Fibroblast of pulmonary artery (primary cell): ENCODE data around the gene TYRO3.
"Not testable (repeated sequence)": the region's sequence is repeated elsewhere in the genome, so short reads cannot be mapped to it uniquely, and the experiment has no call there.

Experiments used
- DNase-seq: peaks from one replicate; pipeline ENCODE4 v3.0.0-alpha.2; 2010; ENCODE audit warnings: low read depth
- H3K4me3 ChIP-seq: replicated peaks from 2 replicates; pipeline ENCODE4 v1.5.1; 2011; ENCODE audit warnings: low read depth, mild to moderate bottlenecking, control low read depth, low read length, moderate library complexity
- CTCF ChIP-seq: IDR thresholded peaks from 2 replicates; pipeline ENCODE4 v1.5.1; 2011; ENCODE audit warnings: mild to moderate bottlenecking, control low read depth, low read length, inconsistent platforms; ENCODE audit errors: missing control alignments

Gene TYRO3

GRCh38 chr15:41565702-41566101 lies 6.7 kb downstream of the TYRO3 start:
- DNase-seq = no peak
- no peak for TF ChIP-seq CTCF

GRCh38 chr15:41566121-41566885 lies 7.3 kb downstream of the TYRO3 start:
- no peak for TF ChIP-seq CTCF
- DNase-seq = peak; percentile 42
- no peak overlapping the region for H3K4me3 ChIP-seq

More at GRCh38 chr15:41565702-41566101, 6.7 kb downstream of the TYRO3 start:
- no peak overlapping the region for H3K4me3 ChIP-seq

- no peak for TF ChIP-seq CTCF
- H3K4me3 ChIP-seq = no peak overlapping the region
- no peak for DNase-seq
Measured at GRCh38 chr15:41567261-41567660, 8.2 kb downstream of the TYRO3 start.

GRCh38 chr15:41567862-41568261 lies 8.8 kb downstream of the TYRO3 start:
- no peak for TF ChIP-seq CTCF
- DNase-seq = no peak
- H3K4me3 ChIP-seq = no peak overlapping the region

- H3K4me3 ChIP-seq = no peak overlapping the region
- TF ChIP-seq CTCF = no peak
- peak; percentile 89 for DNase-seq
Measured at GRCh38 chr15:41568350-41569017, 9.5 kb downstream of the TYRO3 start.

GRCh38 chr15:41569232-41569631 lies 10.2 kb downstream of the TYRO3 start:
- H3K4me3 ChIP-seq, DNase-seq: not testable (repeated sequence)

- no peak overlapping the region for H3K4me3 ChIP-seq
- no peak for DNase-seq
- TF ChIP-seq CTCF = no peak
Measured at GRCh38 chr15:41570764-41571163, 11.8 kb downstream of the TYRO3 start.
